H1 (cell line): ENCODE data around the gene SYNPR. TPM values are rescaled to one million over a fixed set of nuclear protein-coding genes. Genes with fewer than 3 reads are reported as not detected.

ENCODE experiments used
- CTCF ChIA-PET: fragments of 300-600 bp; sonication (Branson Sonifier 250); formaldehyde crosslinking; loops from one replicate; lab custom pipeline; 2021; ENCODE audit not compliant: partially characterized antibody; lab: Charles Lee
- POLR2A ChIA-PET: fragments of 300-600 bp; sonication (Branson Sonifier 250); formaldehyde crosslinking; loops from one replicate; lab custom pipeline; 2021; ENCODE audit warnings: inconsistent platforms; ENCODE audit not compliant: partially characterized antibody; lab: Charles Lee
- DNase-seq, 2 experiments: peaks; one replicate each; pipeline versions ENCODE4 v3.0.0 to v3.0.0-alpha.2; 2010 to 2022; ENCODE audit warnings: low spot score in 2 of 2, low read depth in 1 of 2, mixed read lengths in 1 of 2
- FAIRE-seq: peaks from 2 replicates; lab custom pipeline; 2011; peaks lifted over from hg19 to GRCh38; lab: Jason Lieb, UNC
- H2AFZ ChIP-seq: 2 replicates; pipeline ENCODE4 v1.8.1; 2012; ENCODE audit warnings: low read length, inconsistent platforms
- H2AK5ac ChIP-seq: 2 replicates; pipeline ENCODE4 v1.6.1; 2013; ENCODE audit warnings: low read depth, low read length
- H2BK120ac ChIP-seq: replicated peaks from 2 replicates; pipeline ENCODE3; 2013; ENCODE audit warnings: low read depth, low read length, inconsistent platforms
- H2BK12ac ChIP-seq: 2 replicates; pipeline ENCODE4 v1.6.1; 2013; ENCODE audit warnings: low read depth, low read length
- H2BK15ac ChIP-seq: 2 replicates; pipeline ENCODE4 v1.6.1; 2013; ENCODE audit warnings: low read length
- H2BK20ac ChIP-seq: 2 replicates; pipeline ENCODE4 v1.6.1; 2013; ENCODE audit warnings: low read length
- H2BK5ac ChIP-seq: 2 replicates; pipeline ENCODE4 v1.6.1; 2013; ENCODE audit warnings: low read depth, low read length
- H3K14ac ChIP-seq: 2 replicates; pipeline ENCODE4 v1.6.1; 2013; ENCODE audit warnings: inconsistent platforms; ENCODE audit not compliant: insufficient read length
- H3K18ac ChIP-seq: 2 replicates; pipeline ENCODE4 v1.6.1; 2013; ENCODE audit warnings: low read length; ENCODE audit errors: extremely low read depth
- H3K23ac ChIP-seq: 2 replicates; pipeline ENCODE4 v1.6.1; 2013; ENCODE audit warnings: inconsistent platforms; ENCODE audit not compliant: insufficient read length
- H3K23me2 ChIP-seq: 2 replicates; pipeline ENCODE4 v1.6.1; 2013; ENCODE audit warnings: low read depth, low read length
- H3K27ac ChIP-seq: 2 replicates; pipeline ENCODE4 v1.6.1; 2011; ENCODE audit warnings: low read depth, low read length, inconsistent platforms
- H3K27me3 ChIP-seq, 4 experiments: replicated peaks in 1 of 4; 1 replicate in 1 of 4; 2 replicates in 3 of 4; pipeline versions ENCODE4 v1.6.1 to v1.8.1; 2011 to 2013; ENCODE audit warnings: low read length in 3 of 4, mild to moderate bottlenecking in 3 of 4, inconsistent platforms in 2 of 4, mixed read lengths in 2 of 4, moderate library complexity in 1 of 4; ENCODE audit not compliant: control insufficient read depth in 3 of 4, insufficient read depth in 3 of 4; ENCODE audit errors: extremely low read depth in 1 of 4
- H3K36me3 ChIP-seq, 4 experiments: 2 replicates each; pipeline versions ENCODE4 v1.6.1 to v1.8.1; 2011 to 2013; ENCODE audit warnings: mild to moderate bottlenecking in 4 of 4, low read length in 3 of 4, moderate library complexity in 2 of 4, control low read depth in 1 of 4, inconsistent platforms in 1 of 4; ENCODE audit not compliant: insufficient read depth in 4 of 4, control insufficient read depth in 2 of 4
- H3K4ac ChIP-seq: replicated peaks from 2 replicates; pipeline ENCODE3; 2013; ENCODE audit warnings: low read length, low read depth, mixed read lengths, inconsistent platforms; ENCODE audit not compliant: insufficient read length
- H3K4me1 ChIP-seq, 4 experiments: replicated peaks in 1 of 4; 1 replicate in 1 of 4; 2 replicates in 3 of 4; pipeline versions ENCODE4 v1.6.1 to v1.8.1; 2011 to 2013; ENCODE audit warnings: low read length in 3 of 4, inconsistent platforms in 2 of 4, mixed read lengths in 1 of 4; ENCODE audit not compliant: insufficient read depth in 4 of 4, control insufficient read depth in 3 of 4
- H3K4me2 ChIP-seq, 2 experiments: 2 replicates each; pipeline versions ENCODE4 v1.6.1 to v1.8.1; 2011 to 2013; ENCODE audit warnings: low read depth in 2 of 2, low read length in 2 of 2, control low read depth in 1 of 2, inconsistent platforms in 1 of 2, mild to moderate bottlenecking in 1 of 2; ENCODE audit not compliant: insufficient read depth in 1 of 2
- H3K4me3 ChIP-seq, 4 experiments: fragments of 200-600, 300-600 bp in 1 of 4; sonication (generic), shearing (Covaris generic), sonication (Bioruptor Twin) in 1 of 4; 2 replicates each; pipeline versions ENCODE4 v1.5.1 to v1.8.1; 2011 to 2016; ENCODE audit warnings: low read length in 4 of 4, low read depth in 3 of 4, control low read depth in 2 of 4, inconsistent platforms in 2 of 4, mild to moderate bottlenecking in 2 of 4, mixed read lengths in 1 of 4, moderate library complexity in 1 of 4; ENCODE audit not compliant: insufficient read depth in 2 of 4; ENCODE audit errors: extremely low read depth in 1 of 4
- H3K56ac ChIP-seq: replicated peaks from 2 replicates; pipeline ENCODE3; 2013; ENCODE audit warnings: low read depth, mild to moderate bottlenecking, mixed read lengths, low read length, inconsistent platforms; ENCODE audit not compliant: insufficient read length
- H3K79me1 ChIP-seq: 2 replicates; pipeline ENCODE4 v1.6.1; 2013; ENCODE audit warnings: low read depth, low read length, control low read depth
- H3K79me2 ChIP-seq, 2 experiments: 2 replicates each; pipeline versions ENCODE4 v1.6.1 to v1.8.1; 2012 to 2013; ENCODE audit warnings: low read length in 2 of 2, mild to moderate bottlenecking in 2 of 2, inconsistent platforms in 1 of 2; ENCODE audit not compliant: insufficient read depth in 2 of 2, control insufficient read depth in 1 of 2
- H3K9ac ChIP-seq, 4 experiments: replicated peaks in 1 of 4; 1 replicate in 1 of 4; 2 replicates in 3 of 4; pipeline versions ENCODE4 v1.6.1 to v1.8.1; 2011 to 2013; ENCODE audit warnings: low read depth in 3 of 4, low read length in 3 of 4, control low read depth in 2 of 4, mild to moderate bottlenecking in 2 of 4, moderate library complexity in 2 of 4, inconsistent platforms in 1 of 4; ENCODE audit errors: extremely low read depth in 1 of 4
- H3K9me3 ChIP-seq, 2 experiments: 2 replicates each; pipeline versions ENCODE4 v1.6.1 to v1.8.1; 2012 to 2013; ENCODE audit warnings: mild to moderate bottlenecking in 2 of 2, moderate library complexity in 2 of 2, control low read depth in 1 of 2, inconsistent platforms in 1 of 2, low read depth in 1 of 2, low read length in 1 of 2, mixed read lengths in 1 of 2; ENCODE audit not compliant: insufficient read depth in 2 of 2
- H4K20me1 ChIP-seq, 2 experiments: replicated peaks in 1 of 2; 2 replicates each; pipeline versions ENCODE3 to v1.8.1; 2011 to 2013; ENCODE audit warnings: inconsistent platforms in 2 of 2, low read length in 2 of 2, mild to moderate bottlenecking in 1 of 2; ENCODE audit not compliant: insufficient read depth in 2 of 2, control insufficient read depth in 1 of 2
- H4K5ac ChIP-seq: 2 replicates; pipeline ENCODE4 v1.6.1; 2013; ENCODE audit warnings: low read length, low read depth, mixed read lengths, inconsistent platforms; ENCODE audit not compliant: insufficient read length
- H4K8ac ChIP-seq: 2 replicates; pipeline ENCODE4 v1.8.0; 2013; ENCODE audit warnings: mild to moderate bottlenecking, moderate library complexity, low read length, inconsistent platforms; ENCODE audit not compliant: insufficient read depth; ENCODE audit errors: extremely low read depth
- H4K91ac ChIP-seq: replicated peaks from 2 replicates; pipeline ENCODE3; 2013; ENCODE audit warnings: low read length, mixed read lengths, inconsistent platforms; ENCODE audit not compliant: insufficient read length
- CBX5 ChIP-seq: fragments of 300-800, 300-1000 bp; sonication (generic); IDR thresholded peaks from 2 replicates; pipeline ENCODE4 v1.7.1; 2016; ENCODE audit warnings: antibody characterized with exemption, low read length, low read depth
- CHD1 ChIP-seq: IDR thresholded peaks from 2 replicates; pipeline ENCODE4 v1.6.1; 2012; ENCODE audit warnings: low read depth, low read length, improper control_type of control experiment
- CTBP2 ChIP-seq: IDR thresholded peaks from 2 replicates; pipeline ENCODE4 v1.7.0; 2011; ENCODE audit warnings: borderline replicate concordance, mild to moderate bottlenecking, moderate library complexity, mixed read lengths, low read length; ENCODE audit not compliant: insufficient read depth, insufficient read length
- HDAC6 ChIP-seq: IDR thresholded peaks from one replicate; pipeline ENCODE4 v1.7.1; 2012; ENCODE audit warnings: low read depth, mild to moderate bottlenecking, inconsistent platforms, low read length, moderate library complexity
- RXRA ChIP-seq: IDR thresholded peaks from 2 replicates; pipeline ENCODE4 v1.6.1; 2011; ENCODE audit warnings: low read depth, mild to moderate bottlenecking, low read length, moderate library complexity; ENCODE audit not compliant: insufficient read depth
- SUZ12 ChIP-seq: fragments of 200-600 bp; sonication (generic); IDR thresholded peaks from 2 replicates; pipeline ENCODE4 v1.6.1; 2012; ENCODE audit warnings: mild to moderate bottlenecking, inconsistent platforms, low read length, moderate library complexity, mixed read lengths
- YY1 ChIP-seq: IDR thresholded peaks from 2 replicates; pipeline ENCODE4 v1.6.1; 2011; ENCODE audit warnings: low read depth, mild to moderate bottlenecking, low read length
- WGBS, 2 experiments: shearing (Covaris generic) in 1 of 2; methylation state at CpG; one replicate each; pipeline versions ENCODE4 v1.1.6 to v1.1.7; 2013 to 2015; ENCODE audit warnings: low lambda C conversion rate in 2 of 2, mixed read lengths in 2 of 2, inconsistent platforms in 1 of 2, low coverage in 1 of 2, missing lambda C conversion rate in 1 of 2; ENCODE audit not compliant: insufficient replicate concordance in 2 of 2, insufficient coverage in 1 of 2, insufficient read length in 1 of 2; ENCODE audit errors: extremely low coverage in 1 of 2, missing lambda C conversion rate in 1 of 2; 5-methylcytosine and 5-hydroxymethylcytosine counted together
- polyA plus RNA-seq, 7 experiments: library from polyadenylated mRNA; depleted of rRNA in 3 of 7; stranded (reverse) in 5 of 7; unstranded in 2 of 7; fragments of >200 nt in 5 of 7; fragments of 200-250 nt in 2 of 7; gene quantifications; 1 replicate in 5 of 7; 2 replicates in 1 of 7; 4 replicates in 1 of 7; pipeline versions ENCODE4 v1.2.1 to v1.2.3, GENCODE V29; 2011 to 2013; ENCODE audit warnings: missing spikeins in 2 of 7, mixed read lengths in 2 of 7
- total RNA-seq: library from RNA; stranded (reverse); fragmentation: NEBNext Ultra II Directional; extraction: Animal tissue kit (Norgen Biotek cat#: 25700); gene quantifications from 2 replicates; pipeline ENCODE4 v1.2.1, GENCODE V29; 2021

SYNPR gene
- total and polyA plus RNA-seq, 2 of the 8 experiments (the other 6 are each of a cell fraction or from before 2014, with no cell fraction given), result 0.39 to 0.99 TPM

DNA sequence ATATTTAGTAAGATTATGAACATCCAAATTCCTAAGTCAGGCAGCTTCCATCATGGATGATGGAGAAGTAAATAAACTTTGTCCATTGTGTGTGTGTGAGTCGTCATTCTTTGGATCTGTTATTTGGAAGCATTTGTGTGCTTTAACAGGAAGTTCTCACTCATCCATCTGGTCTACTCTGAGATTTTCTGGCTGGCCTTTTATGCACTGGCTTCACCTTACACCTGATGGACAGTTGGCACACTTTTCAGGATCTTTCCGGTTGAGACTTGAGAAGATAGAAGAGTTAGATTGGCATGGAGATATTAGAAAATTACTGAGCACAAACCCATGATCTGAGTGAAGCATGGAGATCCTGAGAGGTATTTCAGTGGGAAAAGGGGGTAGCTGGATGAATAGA lies 12.6 kb downstream of the SYNPR start:
- H3K14ac ChIP-seq, result no peak overlapping the region
- H3K23me2 ChIP-seq, result no peaks in the 10 kb centered on the region
- DNase-seq, result no peak
- TF ChIP-seq HDAC6, result no peak
- no peak for TF ChIP-seq CHD1
- no peak for TF ChIP-seq CBX5
- TF ChIP-seq SUZ12, result no peak
- no peak for TF ChIP-seq RXRA
- TF ChIP-seq CTBP2, result no peak
- no peak for TF ChIP-seq YY1
- no peak overlapping the region for H3K56ac ChIP-seq
- no peaks in the 10 kb centered on the region for H4K20me1 ChIP-seq
- no peak overlapping the region for H2AFZ ChIP-seq
- no peak overlapping the region for H2AK5ac ChIP-seq
- no peaks in the 10 kb centered on the region for H3K36me3 ChIP-seq
- no peak overlapping the region for H3K4me2 ChIP-seq
- no peak overlapping the region for H2BK120ac ChIP-seq
- no peak overlapping the region for H3K27ac ChIP-seq
- H3K79me2 ChIP-seq, result no peaks in the 10 kb centered on the region
- no peak overlapping the region for H3K23ac ChIP-seq
- H3K18ac ChIP-seq, result no peak overlapping the region
- 97% methylated on average over 2 of the region's 2 CpGs; no CpG with 5 or more reads in 1 of the 2 experiments for WGBS, 2 experiments
- H2BK15ac ChIP-seq, result no peak overlapping the region
- FAIRE-seq, result no peak
- H2BK12ac ChIP-seq, result no peak overlapping the region
- no peak overlapping the region for H3K9ac ChIP-seq
- H4K8ac ChIP-seq, result no peak overlapping the region
- no peaks in the 10 kb centered on the region for H3K79me1 ChIP-seq
- no peak overlapping the region for H2BK5ac ChIP-seq
- ChIA-PET CTCF (interaction anchor here (1.2 kb wide), 1 partner anchor 658 kb away, joined by 3 read pairs; no protein-coding TSS in a partner anchor), POLR2A (no interaction called here)
- H3K9me3 ChIP-seq, result no peaks in the 10 kb centered on the region
- H3K27me3 ChIP-seq, result no peaks in the 10 kb centered on the region; a peak in 1 of 7 replicates
- H3K4ac ChIP-seq, result no peak overlapping the region
- no peak overlapping the region for H4K5ac ChIP-seq
- H2BK20ac ChIP-seq, result no peak overlapping the region
- no peak overlapping the region for H4K91ac ChIP-seq
- peaks cover 0 to 3% (median 0%) of the 10 kb centered on the region in 4 experiments; a peak in 2 of 7 replicates for H3K4me1 ChIP-seq
- no peak overlapping the region for H3K4me3 ChIP-seq
